ENCODE results near the gene ITPKB. TPM values are rescaled to one million over a fixed set of nuclear protein-coding genes. Genes with fewer than 3 reads are reported as not detected.

The ITPKB gene
- total RNA-seq, 1 donor from 2014 or later: 9.8 TPM

DNA sequence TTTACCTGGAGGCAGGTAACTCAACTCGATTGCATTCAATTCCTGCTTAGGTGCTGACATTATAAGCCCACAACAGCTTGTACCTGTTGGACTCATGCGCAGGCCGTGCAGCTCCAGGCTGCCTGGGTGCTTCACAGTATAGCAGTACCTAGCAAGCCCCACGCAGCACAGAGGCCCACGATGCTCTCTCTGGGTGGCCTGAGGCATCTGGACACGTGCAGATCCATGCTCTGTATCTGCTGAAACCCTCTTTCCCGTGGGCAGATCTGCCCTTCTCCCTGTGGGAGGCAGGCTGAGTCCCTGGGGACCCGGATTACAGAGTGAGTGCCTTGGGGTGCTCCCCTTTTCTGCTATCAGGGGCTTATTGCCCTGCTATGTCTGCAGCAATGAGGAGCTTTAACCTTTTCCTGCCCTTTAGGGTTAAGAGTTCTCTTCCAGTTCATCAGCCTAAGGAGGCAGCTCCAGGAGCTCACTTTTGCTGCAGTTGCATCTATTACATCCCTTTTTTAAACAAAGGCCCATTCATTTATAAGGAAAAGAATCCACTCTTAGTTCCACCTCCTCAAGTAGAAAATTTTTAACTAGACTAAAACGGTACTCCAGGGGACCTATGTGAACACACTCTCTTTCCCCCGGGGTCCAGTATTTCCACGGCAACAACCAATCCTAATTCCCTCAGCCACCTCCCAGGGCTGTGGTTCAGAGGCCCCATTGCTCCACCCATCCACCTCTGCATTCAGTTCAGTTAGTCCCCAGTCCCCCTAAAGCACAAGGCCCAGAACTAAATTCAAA, 19.3 kb downstream of the ITPKB start:
- TF ChIP-seq, protein P1, sequence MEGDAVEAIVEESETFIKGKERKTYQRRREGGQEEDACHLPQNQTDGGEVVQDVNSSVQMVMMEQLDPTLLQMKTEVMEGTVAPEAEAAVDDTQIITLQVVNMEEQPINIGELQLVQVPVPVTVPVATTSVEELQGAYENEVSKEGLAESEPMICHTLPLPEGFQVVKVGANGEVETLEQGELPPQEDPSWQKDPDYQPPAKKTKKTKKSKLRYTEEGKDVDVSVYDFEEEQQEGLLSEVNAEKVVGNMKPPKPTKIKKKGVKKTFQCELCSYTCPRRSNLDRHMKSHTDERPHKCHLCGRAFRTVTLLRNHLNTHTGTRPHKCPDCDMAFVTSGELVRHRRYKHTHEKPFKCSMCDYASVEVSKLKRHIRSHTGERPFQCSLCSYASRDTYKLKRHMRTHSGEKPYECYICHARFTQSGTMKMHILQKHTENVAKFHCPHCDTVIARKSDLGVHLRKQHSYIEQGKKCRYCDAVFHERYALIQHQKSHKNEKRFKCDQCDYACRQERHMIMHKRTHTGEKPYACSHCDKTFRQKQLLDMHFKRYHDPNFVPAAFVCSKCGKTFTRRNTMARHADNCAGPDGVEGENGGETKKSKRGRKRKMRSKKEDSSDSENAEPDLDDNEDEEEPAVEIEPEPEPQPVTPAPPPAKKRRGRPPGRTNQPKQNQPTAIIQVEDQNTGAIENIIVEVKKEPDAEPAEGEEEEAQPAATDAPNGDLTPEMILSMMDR (IDR thresholded peaks at IDR 0.05; ENCODE audit: unreplicated experiment): no peak
- Mint-ChIP-seq H3K4me3 (ENCODE audit: low read depth) (no peak overlapping the region), H3K27me3 (no peaks in the 10 kb centered on the region), H3K4me1 (ENCODE audit: low read depth) (peaks cover 17% of the 10 kb centered on the region), H3K9me3 (ENCODE audit: low read depth) (no peaks in the 10 kb centered on the region), H3K27ac (no peak overlapping the region), H3K36me3 (ENCODE audit: insufficient read depth) (no peaks in the 10 kb centered on the region)
- DNase-seq (ENCODE audit: low spot score, unreplicated experiment): no peak

DNA sequence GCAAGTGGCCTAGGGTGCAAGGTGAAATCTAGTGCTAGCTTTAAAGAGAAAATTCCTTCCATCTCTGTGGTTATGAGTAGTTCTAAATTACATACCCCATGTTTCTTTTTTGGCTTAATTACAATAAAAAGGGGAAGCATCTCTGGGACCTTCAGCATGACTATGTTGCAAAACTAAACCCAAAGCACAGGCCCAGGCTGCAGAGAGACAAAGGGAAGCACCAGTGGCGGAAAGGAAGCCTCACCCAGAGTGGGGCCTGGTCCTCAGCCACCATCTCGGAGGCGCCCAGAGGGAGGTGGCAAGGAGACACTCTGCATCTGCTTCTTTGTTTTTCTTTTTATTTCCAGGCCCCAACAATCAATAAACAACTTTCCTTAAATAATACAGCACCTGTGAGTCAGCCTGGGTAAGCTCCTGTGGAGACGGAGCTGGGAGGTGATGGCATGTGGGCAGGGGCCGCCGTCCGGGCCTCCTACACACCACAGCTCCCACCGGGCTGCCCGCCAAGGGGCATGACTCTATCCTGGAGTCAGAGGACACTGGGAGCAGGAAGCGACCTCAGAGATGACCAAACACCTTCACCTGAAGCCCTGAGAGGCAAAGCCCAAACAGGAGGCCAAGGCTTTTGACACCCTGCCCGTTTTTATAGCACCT, 21.7 kb downstream of the ITPKB start:
- Mint-ChIP-seq H3K4me1 (ENCODE audit: low read depth) (peaks cover 4% of the 10 kb centered on the region), H3K36me3 (ENCODE audit: insufficient read depth) (no peaks in the 10 kb centered on the region), H3K27me3 (no peaks in the 10 kb centered on the region), H3K9me3 (ENCODE audit: low read depth) (peaks cover 3% of the 10 kb centered on the region), H3K27ac (no peak overlapping the region), H3K4me3 (ENCODE audit: low read depth) (no peak overlapping the region)
- TF ChIP-seq, protein P1 (IDR thresholded peaks at IDR 0.05; ENCODE audit: unreplicated experiment): no peak
- DNase-seq (ENCODE audit: low spot score, unreplicated experiment): no peak

DNA sequence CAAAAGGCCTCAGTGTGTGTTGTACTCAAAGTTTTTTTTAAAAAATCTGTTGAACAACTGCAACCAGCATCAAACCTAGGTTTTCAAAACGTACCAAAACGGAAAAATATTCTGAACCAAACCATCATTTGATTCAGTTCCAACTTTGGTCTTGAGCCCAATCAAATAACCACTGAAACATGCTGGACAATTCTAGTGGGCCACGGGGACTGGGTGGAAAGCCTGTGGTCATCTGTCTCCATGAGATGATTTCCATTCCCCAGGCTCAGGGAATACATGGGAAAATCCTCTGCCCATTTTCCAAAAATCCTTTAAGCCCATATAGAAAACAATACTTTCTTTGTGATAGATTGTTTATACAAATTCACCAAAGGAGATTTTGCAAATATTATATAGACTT, 22.5 kb downstream of the ITPKB start:
- no peaks in the 10 kb centered on the region for H3K36me3 Mint-ChIP-seq (ENCODE audit: insufficient read depth)
- TF ChIP-seq, protein P1 (IDR thresholded peaks at IDR 0.05; ENCODE audit: unreplicated experiment): no peak
- DNase-seq (ENCODE audit: low spot score, unreplicated experiment): no peak
- no peak overlapping the region for H3K27ac Mint-ChIP-seq
- H3K4me1 Mint-ChIP-seq (ENCODE audit: low read depth): peaks cover 4% of the 10 kb centered on the region
- no peaks in the 10 kb centered on the region for H3K27me3 Mint-ChIP-seq
- H3K9me3 Mint-ChIP-seq (ENCODE audit: low read depth): peaks cover 3% of the 10 kb centered on the region
- H3K4me3 Mint-ChIP-seq (ENCODE audit: low read depth): no peak overlapping the region

DNA sequence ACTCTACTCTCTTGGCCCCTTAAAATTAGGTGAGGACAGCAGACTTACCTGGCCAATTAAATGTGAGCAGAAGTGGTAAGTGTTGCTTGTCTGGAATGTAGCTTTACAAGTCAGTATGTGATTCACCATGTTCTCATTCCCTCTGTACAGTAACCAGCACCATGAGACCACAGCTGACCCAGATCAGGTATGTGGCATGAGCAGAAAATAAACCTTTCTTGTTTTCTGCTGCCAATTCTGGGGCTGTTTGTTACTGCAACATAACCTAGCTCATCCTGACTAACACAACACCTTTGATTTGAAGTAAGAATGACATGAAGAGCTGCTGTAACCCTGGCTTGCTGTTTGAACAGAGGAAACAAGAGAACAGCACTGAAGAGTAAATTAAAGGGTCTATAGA, 24.9 kb downstream of the ITPKB start:
- TF ChIP-seq, protein P1 (IDR thresholded peaks at IDR 0.05; ENCODE audit: unreplicated experiment): no peak
- DNase-seq (ENCODE audit: low spot score, unreplicated experiment): no peak
- Mint-ChIP-seq H3K27me3 (no peaks in the 10 kb centered on the region), H3K4me1 (ENCODE audit: low read depth) (peaks cover 3% of the 10 kb centered on the region), H3K36me3 (ENCODE audit: insufficient read depth) (no peaks in the 10 kb centered on the region), H3K9me3 (ENCODE audit: low read depth) (peaks cover 3% of the 10 kb centered on the region), H3K4me3 (ENCODE audit: low read depth) (no peak overlapping the region), H3K27ac (no peak overlapping the region)

DNA sequence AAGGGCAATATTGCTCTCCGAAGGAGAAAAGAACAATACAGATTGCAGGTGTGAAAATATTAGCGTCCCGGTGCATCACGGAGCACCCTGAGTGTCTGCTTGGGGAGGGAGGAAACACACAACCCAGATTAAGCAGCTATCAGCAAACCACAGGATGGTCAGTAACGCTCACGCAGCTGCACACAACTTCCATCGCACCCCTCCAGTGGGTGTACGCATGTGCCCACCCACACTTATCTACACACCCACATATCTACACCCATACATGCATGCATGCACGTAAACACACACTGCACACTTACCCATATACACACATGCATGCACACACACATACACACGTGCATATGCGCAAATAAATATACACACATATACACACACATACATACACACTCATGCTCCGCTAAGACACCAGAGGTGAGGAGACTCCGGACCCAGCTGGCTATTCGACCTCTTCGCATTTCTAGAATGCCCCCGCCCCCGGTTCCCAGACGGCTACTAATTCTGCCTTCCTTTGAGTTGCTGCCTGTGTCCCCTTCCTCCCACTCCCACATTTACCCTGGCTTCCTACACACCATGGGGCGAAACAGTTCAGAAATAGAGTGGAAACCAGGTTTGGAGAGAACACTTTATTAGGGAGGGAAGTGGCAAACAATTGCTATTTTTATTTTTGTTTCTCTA, 26.2 kb downstream of the ITPKB start:
- TF ChIP-seq, protein P1 (IDR thresholded peaks at IDR 0.05; ENCODE audit: unreplicated experiment): no peak
- H3K36me3 Mint-ChIP-seq (ENCODE audit: insufficient read depth): no peaks in the 10 kb centered on the region
- no peak for DNase-seq (ENCODE audit: low spot score, unreplicated experiment)
- H3K4me3 Mint-ChIP-seq (ENCODE audit: low read depth): no peak overlapping the region
- peaks cover 3% of the 10 kb centered on the region for H3K9me3 Mint-ChIP-seq (ENCODE audit: low read depth)
- H3K4me1 Mint-ChIP-seq (ENCODE audit: low read depth): peaks cover 3% of the 10 kb centered on the region
- no peak overlapping the region for H3K27ac Mint-ChIP-seq
- H3K27me3 Mint-ChIP-seq: no peaks in the 10 kb centered on the region
